ENCODE measurements around the gene ANTXR1.

DNA sequence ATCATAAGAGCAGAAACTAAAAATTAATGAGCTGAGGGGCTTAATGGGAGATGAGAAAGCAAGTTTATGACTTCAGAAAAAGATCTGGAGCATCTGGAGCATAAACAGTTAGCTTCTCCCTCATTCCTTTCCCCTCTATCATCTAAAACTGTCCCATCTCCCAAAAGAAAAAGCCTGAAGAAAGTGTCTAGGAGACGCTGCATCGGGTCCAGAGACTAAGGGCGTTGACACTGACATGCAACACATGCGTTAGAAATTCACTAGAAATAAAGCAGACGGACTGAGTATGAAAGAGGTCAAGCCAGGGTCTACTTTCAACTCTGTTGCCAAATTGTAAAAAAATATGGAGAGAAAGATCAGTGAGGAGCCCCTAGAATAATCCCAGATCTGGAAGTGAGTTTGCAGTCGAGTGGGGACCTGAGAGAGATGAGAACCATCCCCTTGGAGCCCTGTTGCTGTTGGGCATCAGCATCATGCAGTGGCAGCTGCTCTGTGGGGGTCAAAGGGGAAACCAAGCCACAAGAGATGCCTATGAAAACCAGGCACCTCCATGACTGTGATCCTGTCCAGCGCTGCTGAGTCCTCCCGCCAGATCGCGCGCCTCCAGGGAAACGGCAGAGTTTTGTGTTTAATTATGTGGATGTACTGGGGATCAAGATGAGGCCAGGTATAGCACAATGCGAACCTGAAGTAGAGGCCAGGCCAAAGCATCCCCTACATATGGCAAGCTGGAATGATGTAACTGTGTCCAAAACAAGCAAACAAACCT, 13.9 kb downstream of the ANTXR1 start:
- TF ChIP-seq, protein P1, sequence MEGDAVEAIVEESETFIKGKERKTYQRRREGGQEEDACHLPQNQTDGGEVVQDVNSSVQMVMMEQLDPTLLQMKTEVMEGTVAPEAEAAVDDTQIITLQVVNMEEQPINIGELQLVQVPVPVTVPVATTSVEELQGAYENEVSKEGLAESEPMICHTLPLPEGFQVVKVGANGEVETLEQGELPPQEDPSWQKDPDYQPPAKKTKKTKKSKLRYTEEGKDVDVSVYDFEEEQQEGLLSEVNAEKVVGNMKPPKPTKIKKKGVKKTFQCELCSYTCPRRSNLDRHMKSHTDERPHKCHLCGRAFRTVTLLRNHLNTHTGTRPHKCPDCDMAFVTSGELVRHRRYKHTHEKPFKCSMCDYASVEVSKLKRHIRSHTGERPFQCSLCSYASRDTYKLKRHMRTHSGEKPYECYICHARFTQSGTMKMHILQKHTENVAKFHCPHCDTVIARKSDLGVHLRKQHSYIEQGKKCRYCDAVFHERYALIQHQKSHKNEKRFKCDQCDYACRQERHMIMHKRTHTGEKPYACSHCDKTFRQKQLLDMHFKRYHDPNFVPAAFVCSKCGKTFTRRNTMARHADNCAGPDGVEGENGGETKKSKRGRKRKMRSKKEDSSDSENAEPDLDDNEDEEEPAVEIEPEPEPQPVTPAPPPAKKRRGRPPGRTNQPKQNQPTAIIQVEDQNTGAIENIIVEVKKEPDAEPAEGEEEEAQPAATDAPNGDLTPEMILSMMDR (IDR thresholded peaks at IDR 0.05): no peak
- TF ChIP-seq POLR2A (IDR thresholded peaks at IDR 0.05): no peak

All from uterus (tissue), 2 donors.